Colonic mucosa (tissue), 4 donors: Measurements from ENCODE around the gene RPRM. TPM values are rescaled to one million over a fixed set of nuclear protein-coding genes. Genes with fewer than 3 reads are reported as not detected.

Source experiments
- DNase-seq: peaks from one replicate; pipeline ENCODE4 v3.0.0-alpha.2; 2020
- H3K27ac ChIP-seq: fragments of 200-600 bp; one replicate; pipeline ENCODE4 v1.8.0; 2021
- H3K27me3 ChIP-seq: fragments of 200-600 bp; one replicate; pipeline ENCODE4 v1.8.0; 2021
- H3K36me3 ChIP-seq: fragments of 200-600 bp; one replicate; pipeline ENCODE4 v1.8.0; 2021
- H3K4me1 ChIP-seq: fragments of 200-600 bp; one replicate; pipeline ENCODE4 v1.8.0; 2021; ENCODE audit warnings: mild to moderate bottlenecking
- H3K4me3 ChIP-seq: fragments of 200-600 bp; one replicate; pipeline ENCODE4 v1.8.0; 2021
- H3K9ac ChIP-seq, 2 donors: one replicate each; pipeline ENCODE4 v1.7.0; 2013; ENCODE audit warnings: control low read depth in 2 of 2, low read depth in 2 of 2, low read length in 2 of 2
- H3K9me3 ChIP-seq: fragments of 200-600 bp; one replicate; pipeline ENCODE4 v1.8.0; 2021
- intact Hi-C: fragments of 100-400 bp; cut with DNase I; formaldehyde crosslinking; loops from one replicate; pipeline ENCODE4 v1.14.1; 2022
- total RNA-seq, 2 donors: library from RNA; stranded (reverse); fragmentation: NEBNext Ultra II Directional in 1 of 2; extraction: Animal tissue kit (Norgen Biotek cat#: 25700) in 1 of 2; gene quantifications; one replicate each; pipeline ENCODE4 v1.2.1, GENCODE V29; 2021
- TF ChIP-seq, protein P1 (sequence below): fragments of 200-600 bp; IDR thresholded peaks from one replicate; pipeline ENCODE4 v1.8.0; 2022; ENCODE audit warnings: antibody characterized with exemption, mild to moderate bottlenecking
- donor health status: healthy.
- donor health status: DM: no; HTN: no; CAD: no.
- donor health status: DM: no; HTN: no; CAD: no.

RPRM gene
- total RNA-seq, 2 donors from 2014 or later, result 0.88 TPM; not detected in 1

DNA sequence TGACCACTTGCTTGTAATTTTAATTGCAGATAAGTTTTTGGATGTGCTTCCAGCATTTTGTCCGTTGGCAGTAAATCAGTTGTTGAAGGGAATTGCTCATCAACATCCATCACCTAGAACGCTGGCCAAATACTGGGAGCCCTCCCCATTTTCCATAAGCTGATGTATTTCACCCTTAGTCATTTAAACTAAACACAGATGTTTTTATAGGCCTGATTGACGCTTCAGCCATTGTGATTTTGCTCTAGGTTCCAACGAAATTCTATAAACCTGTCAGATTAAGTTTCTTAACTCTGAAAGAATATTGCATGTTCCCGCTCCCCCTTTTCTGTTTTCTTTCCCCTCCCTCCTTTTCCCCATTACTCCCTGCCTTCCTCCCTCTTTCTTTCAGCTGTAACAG is 1.0 kb upstream of the RPRM start:
- Histone ChIP-seq H3K4me3 (no peak overlapping the region), H3K4me1 (peaks cover 10% of the 10 kb centered on the region), H3K27ac (no peak overlapping the region), H3K27me3 (peaks cover 29% of the 10 kb centered on the region), H3K9ac (no peak overlapping the region), H3K9me3 (no peaks in the 10 kb centered on the region), H3K36me3 (no peaks in the 10 kb centered on the region)
- TF ChIP-seq, protein P1, sequence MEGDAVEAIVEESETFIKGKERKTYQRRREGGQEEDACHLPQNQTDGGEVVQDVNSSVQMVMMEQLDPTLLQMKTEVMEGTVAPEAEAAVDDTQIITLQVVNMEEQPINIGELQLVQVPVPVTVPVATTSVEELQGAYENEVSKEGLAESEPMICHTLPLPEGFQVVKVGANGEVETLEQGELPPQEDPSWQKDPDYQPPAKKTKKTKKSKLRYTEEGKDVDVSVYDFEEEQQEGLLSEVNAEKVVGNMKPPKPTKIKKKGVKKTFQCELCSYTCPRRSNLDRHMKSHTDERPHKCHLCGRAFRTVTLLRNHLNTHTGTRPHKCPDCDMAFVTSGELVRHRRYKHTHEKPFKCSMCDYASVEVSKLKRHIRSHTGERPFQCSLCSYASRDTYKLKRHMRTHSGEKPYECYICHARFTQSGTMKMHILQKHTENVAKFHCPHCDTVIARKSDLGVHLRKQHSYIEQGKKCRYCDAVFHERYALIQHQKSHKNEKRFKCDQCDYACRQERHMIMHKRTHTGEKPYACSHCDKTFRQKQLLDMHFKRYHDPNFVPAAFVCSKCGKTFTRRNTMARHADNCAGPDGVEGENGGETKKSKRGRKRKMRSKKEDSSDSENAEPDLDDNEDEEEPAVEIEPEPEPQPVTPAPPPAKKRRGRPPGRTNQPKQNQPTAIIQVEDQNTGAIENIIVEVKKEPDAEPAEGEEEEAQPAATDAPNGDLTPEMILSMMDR, result no peak
- intact Hi-C loops, result loop anchor here (2.0 to 5.0 kb wide), 2 partner anchors 552 to 619 kb away; no protein-coding TSS in a partner anchor
- no peak for DNase-seq

DNA sequence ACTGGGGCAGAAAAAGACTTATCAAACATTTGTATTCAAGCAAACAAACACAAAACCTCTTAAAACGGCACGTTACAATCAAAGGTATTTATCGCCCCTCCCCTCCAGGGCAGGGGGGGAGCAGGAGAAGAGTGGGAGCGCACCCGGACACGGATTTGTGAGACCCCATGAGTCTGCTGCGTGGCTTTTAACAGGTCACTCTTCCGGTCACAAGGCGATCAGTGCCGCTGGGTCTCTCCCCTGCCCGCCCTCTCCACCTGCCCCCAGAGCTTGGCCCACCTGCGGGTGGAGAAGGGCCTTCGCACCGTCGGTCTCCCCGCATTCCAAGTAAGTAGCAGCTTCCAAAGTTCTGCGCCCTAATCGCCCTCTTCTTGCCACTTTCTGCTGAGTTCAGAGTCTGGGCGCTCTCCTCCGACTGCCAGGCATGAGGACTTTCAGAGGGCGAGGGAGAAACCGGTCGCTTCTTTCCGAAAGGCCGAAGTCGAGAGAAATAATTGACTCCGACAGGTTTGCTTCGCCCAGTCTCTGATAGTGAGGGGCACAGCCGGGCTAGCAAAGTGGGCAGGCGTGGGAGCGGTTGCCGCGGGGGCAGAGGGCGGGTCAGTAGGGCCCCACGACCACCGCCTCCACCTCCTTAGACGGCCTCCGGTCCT is 800 bp downstream of the RPRM start:
- no peaks in the 10 kb centered on the region for H3K9me3 ChIP-seq
- no peak overlapping the region for H3K9ac ChIP-seq
- TF ChIP-seq, protein P1, result no peak
- intact Hi-C loops, result loop anchor here (2.0 to 5.0 kb wide), 2 partner anchors 550 to 617 kb away; no protein-coding TSS in a partner anchor
- H3K4me1 ChIP-seq, result peaks cover 10% of the 10 kb centered on the region
- no peak for DNase-seq
- H3K27ac ChIP-seq, result no peak overlapping the region
- peak overlapping the region; percentile 43 for H3K4me3 ChIP-seq
- no peaks in the 10 kb centered on the region for H3K36me3 ChIP-seq
- peaks cover 29% of the 10 kb centered on the region for H3K27me3 ChIP-seq

DNA sequence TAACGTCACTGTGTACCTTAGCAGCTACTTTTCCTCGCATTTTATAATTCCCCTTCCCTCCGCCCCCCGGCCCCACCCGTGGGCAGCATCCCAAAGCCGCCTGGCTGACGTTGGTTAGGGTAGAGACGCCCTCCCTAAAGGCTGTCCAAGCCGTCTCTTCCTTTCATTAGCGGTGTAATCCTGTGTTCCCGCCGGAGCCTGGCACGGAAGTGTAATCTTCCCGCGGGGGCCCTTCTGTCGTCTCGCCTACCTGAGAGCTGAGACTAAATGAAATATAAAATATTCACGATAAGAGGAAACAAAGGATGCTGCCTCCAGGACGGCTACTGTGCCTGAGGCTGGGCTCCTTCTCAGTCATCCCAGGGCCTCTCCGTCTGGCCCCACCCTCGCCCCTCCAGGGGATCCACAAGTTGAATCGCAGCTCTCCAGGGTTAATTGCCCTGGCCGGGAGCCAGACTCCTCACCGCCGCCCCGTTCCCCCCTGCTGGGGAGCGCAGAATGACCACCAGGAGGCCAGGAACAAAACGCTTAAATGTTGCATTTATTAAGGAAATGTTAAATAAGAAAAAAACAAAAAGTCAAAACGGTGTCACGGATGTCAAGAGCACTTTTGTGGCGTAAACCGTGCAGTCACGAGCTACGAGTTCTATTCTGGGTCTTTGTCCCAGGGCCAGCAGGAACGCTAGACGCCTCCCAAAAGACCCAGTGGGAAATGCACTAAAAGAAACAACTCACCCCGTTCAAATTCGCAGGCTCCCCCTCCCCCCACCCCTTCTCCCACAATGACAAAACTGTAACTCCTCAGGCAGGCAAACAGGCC is 1.5 kb downstream of the RPRM start:
- peaks cover 10% of the 10 kb centered on the region for H3K4me1 ChIP-seq
- H3K27me3 ChIP-seq, result peaks cover 29% of the 10 kb centered on the region
- no peak overlapping the region for H3K9ac ChIP-seq
- DNase-seq, result no peak
- intact Hi-C loops, result loop anchor here (5.0 kb wide), 1 partner anchor 550 kb away; no protein-coding TSS in a partner anchor
- peak overlapping the region; percentile 43 for H3K4me3 ChIP-seq
- TF ChIP-seq, protein P1, result no peak
- H3K9me3 ChIP-seq, result no peaks in the 10 kb centered on the region
- H3K27ac ChIP-seq, result no peak overlapping the region
- H3K36me3 ChIP-seq, result no peaks in the 10 kb centered on the region

DNA sequence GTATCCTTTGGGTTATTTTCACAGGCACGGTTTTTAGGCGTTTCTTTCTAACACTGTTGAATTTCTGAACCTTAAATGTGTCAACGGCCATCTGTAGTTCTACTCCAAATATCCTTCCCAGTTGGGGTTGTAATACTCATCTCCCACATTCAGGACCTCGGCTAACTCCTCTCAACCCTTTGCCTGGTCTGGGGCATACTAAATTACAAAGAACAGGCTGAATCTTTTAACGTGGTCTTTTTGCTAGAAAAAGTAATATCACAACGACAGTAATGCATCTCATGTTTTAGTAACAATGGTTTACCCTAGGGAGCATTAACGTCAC is 2.1 kb downstream of the RPRM start:
- intact Hi-C loops, result loop anchor here (5.0 kb wide), 1 partner anchor 549 kb away; no protein-coding TSS in a partner anchor
- peaks cover 29% of the 10 kb centered on the region for H3K27me3 ChIP-seq

DNA sequence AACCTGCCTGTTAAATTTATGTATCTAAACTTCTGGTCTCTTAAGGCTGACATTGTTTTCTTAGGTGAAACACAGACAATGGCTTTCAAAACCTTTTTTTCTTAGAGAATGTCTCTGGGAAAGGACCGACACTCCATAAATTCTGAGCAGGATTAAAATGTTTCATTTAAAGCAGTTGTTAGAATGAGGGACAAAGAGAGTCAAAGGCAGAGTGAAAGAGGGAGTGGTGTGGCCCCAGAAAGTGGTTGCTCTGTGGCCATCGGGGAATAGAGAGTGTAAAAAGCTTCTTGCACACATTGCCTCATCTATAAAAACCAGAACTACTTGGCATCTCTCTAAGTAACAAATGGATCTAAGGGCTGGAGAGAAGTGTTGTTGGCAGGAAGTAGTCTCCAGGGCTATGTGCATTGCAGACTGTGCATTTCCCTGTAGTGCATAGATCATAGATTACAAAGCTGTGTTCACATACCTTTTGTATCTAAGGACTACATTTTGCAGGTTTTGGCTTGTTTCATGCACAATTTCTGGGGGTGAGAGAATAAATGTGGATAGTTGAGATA is 3.6 kb downstream of the RPRM start:
- no peak overlapping the region for H3K9ac ChIP-seq
- intact Hi-C loops, result loop anchor here (5.0 kb wide), 1 partner anchor 548 kb away; no protein-coding TSS in a partner anchor
- H3K4me1 ChIP-seq, result peaks cover 10% of the 10 kb centered on the region
- TF ChIP-seq, protein P1, result no peak
- no peak for DNase-seq
- H3K27me3 ChIP-seq, result peaks cover 29% of the 10 kb centered on the region
- no peaks in the 10 kb centered on the region for H3K36me3 ChIP-seq
- no peak overlapping the region for H3K27ac ChIP-seq
- no peaks in the 10 kb centered on the region for H3K9me3 ChIP-seq
- no peak overlapping the region for H3K4me3 ChIP-seq

More for the DNA sequence above, 2.1 kb downstream of the RPRM start:
- H3K27ac ChIP-seq, result no peak overlapping the region
- no peaks in the 10 kb centered on the region for H3K36me3 ChIP-seq
- no peaks in the 10 kb centered on the region for H3K9me3 ChIP-seq
- no peak overlapping the region for H3K4me3 ChIP-seq
- DNase-seq, result no peak
- no peak overlapping the region for H3K9ac ChIP-seq
- TF ChIP-seq, protein P1, result no peak
- peaks cover 10% of the 10 kb centered on the region for H3K4me1 ChIP-seq
